HepG2 (cell line): ENCODE results near the gene STAP2. TPM values are rescaled to one million over a fixed set of nuclear protein-coding genes. Genes with fewer than 3 reads are reported as not detected.

Experiments used
- ARID2 ChIP-seq: sonication (generic); formaldehyde crosslinking; IDR thresholded peaks from 2 replicates; pipeline ENCODE4 v1.8.1; 2022; ENCODE audit warnings: mild to moderate bottlenecking, missing genetic modification reagents, borderline replicate concordance
- CREBL2 ChIP-seq: sonication (generic); formaldehyde crosslinking; IDR thresholded peaks from 2 replicates; pipeline ENCODE4 v1.8.1; 2023; ENCODE audit warnings: missing genetic modification reagents, mild to moderate bottlenecking, borderline replicate concordance
- ELF3 ChIP-seq: IDR thresholded peaks from 2 replicates; pipeline ENCODE4 v1.6.1; 2016; ENCODE audit warnings: missing genetic modification reagents, missing compliant biosample characterization
- FOXP4 ChIP-seq: sonication (generic); formaldehyde crosslinking; IDR thresholded peaks from 2 replicates; pipeline ENCODE4 v1.4.0; 2020; ENCODE audit warnings: missing genetic modification reagents
- GPBP1L1 ChIP-seq: sonication (generic); formaldehyde crosslinking; IDR thresholded peaks from 2 replicates; pipeline ENCODE4 v1.5.0; 2020; ENCODE audit warnings: mild to moderate bottlenecking, missing genetic modification reagents
- KDM2A ChIP-seq: sonication (generic); formaldehyde crosslinking; IDR thresholded peaks from 2 replicates; pipeline ENCODE4 v1.4.0; 2020; ENCODE audit warnings: low read depth, missing genetic modification reagents, borderline replicate concordance
- KDM5B ChIP-seq: sonication (generic); formaldehyde crosslinking; IDR thresholded peaks from 2 replicates; pipeline ENCODE4 v1.4.0; 2020; ENCODE audit warnings: missing genetic modification reagents, mild to moderate bottlenecking, borderline replicate concordance
- MEIS1 ChIP-seq: sonication (generic); formaldehyde crosslinking; IDR thresholded peaks from 2 replicates; pipeline ENCODE4 v1.9.0; 2021; ENCODE audit warnings: mild to moderate bottlenecking, missing genetic modification reagents, moderate library complexity, borderline replicate concordance
- NFYB ChIP-seq: sonication (generic); formaldehyde crosslinking; IDR thresholded peaks from 2 replicates; pipeline ENCODE4 v1.4.0; 2020; ENCODE audit warnings: missing genetic modification reagents
- SOX13 ChIP-seq, 3 experiments: fragments of 450-650 bp in 1 of 3; sonication (generic) in 1 of 3; formaldehyde crosslinking in 1 of 3; IDR thresholded peaks in 2 of 3; conservative IDR thresholded peaks in 1 of 3; 2 replicates each; pipeline versions ENCODE4 v1.5.0 to v1.6.1; 2016 to 2020; ENCODE audit warnings: antibody characterized with exemption in 1 of 3, mild to moderate bottlenecking in 1 of 3, missing compliant biosample characterization in 1 of 3, missing genetic modification reagents in 1 of 3, moderate library complexity in 1 of 3
- TEAD3 ChIP-seq: optimal IDR thresholded peaks from 2 replicates; pipeline ENCODE3; 2016; ENCODE audit warnings: borderline replicate concordance
- THAP8 ChIP-seq: sonication (generic); formaldehyde crosslinking; IDR thresholded peaks from 2 replicates; pipeline ENCODE4 v1.5.1; 2020; ENCODE audit warnings: missing genetic modification reagents, mild to moderate bottlenecking, borderline replicate concordance
- TSC22D2 ChIP-seq: sonication (generic); formaldehyde crosslinking; IDR thresholded peaks from 2 replicates; pipeline ENCODE4 v1.5.1; 2020; ENCODE audit warnings: missing genetic modification reagents, mild to moderate bottlenecking, borderline replicate concordance
- ZFP62 ChIP-seq: sonication (generic); formaldehyde crosslinking; IDR thresholded peaks from 2 replicates; pipeline ENCODE4 v1.4.0; 2020; ENCODE audit warnings: missing genetic modification reagents
- ZNF441 ChIP-seq: sonication (generic); formaldehyde crosslinking; IDR thresholded peaks from 2 replicates; pipeline ENCODE4 v1.7.0; 2021; ENCODE audit warnings: missing genetic modification reagents, borderline replicate concordance
- ZNF512 ChIP-seq: sonication (generic); formaldehyde crosslinking; IDR thresholded peaks from 2 replicates; pipeline ENCODE4 v1.4.0; 2020; ENCODE audit warnings: mild to moderate bottlenecking, missing genetic modification reagents
- polyA plus RNA-seq, 8 experiments: library from polyadenylated mRNA; depleted of rRNA in 3 of 8; stranded (reverse) in 7 of 8; unstranded in 1 of 8; fragments of >200 nt; fragmentation: Illumina TruSeq in 4 of 8; extraction: Trizol in 4 of 8; gene quantifications; 2 replicates each; pipeline versions ENCODE4 v1.2.1 to v1.2.3, GENCODE V29; 2011 to 2016; ENCODE audit warnings: low read depth in 4 of 8, missing spikeins in 1 of 8, mixed read lengths in 1 of 8; ENCODE audit not compliant: insufficient read depth in 1 of 8
- total RNA-seq, 5 experiments: library from RNA; depleted of rRNA; stranded (reverse); fragments of >200 nt; fragmentation: Illumina TruSeq; extraction: Trizol; gene quantifications; 2 replicates each; pipeline ENCODE4 v1.2.3, GENCODE V29; 2016; ENCODE audit warnings: low read depth in 1 of 5
- TF ChIP-seq, protein P1 (sequence below): sonication (generic); formaldehyde crosslinking; IDR thresholded peaks from 2 replicates; pipeline ENCODE4 v1.5.0; 2020; ENCODE audit warnings: mild to moderate bottlenecking, missing genetic modification reagents, borderline replicate concordance
- TF ChIP-seq, protein P2 (sequence below): IDR thresholded peaks from 2 replicates; pipeline ENCODE4 v1.6.1; 2012; ENCODE audit warnings: inconsistent platforms

Gene STAP2
- total and polyA plus RNA-seq, 2 of the 13 experiments (the other 11 are each of a cell fraction or from before 2014, with no cell fraction given), result 39.0 to 43.7 TPM

DNA sequence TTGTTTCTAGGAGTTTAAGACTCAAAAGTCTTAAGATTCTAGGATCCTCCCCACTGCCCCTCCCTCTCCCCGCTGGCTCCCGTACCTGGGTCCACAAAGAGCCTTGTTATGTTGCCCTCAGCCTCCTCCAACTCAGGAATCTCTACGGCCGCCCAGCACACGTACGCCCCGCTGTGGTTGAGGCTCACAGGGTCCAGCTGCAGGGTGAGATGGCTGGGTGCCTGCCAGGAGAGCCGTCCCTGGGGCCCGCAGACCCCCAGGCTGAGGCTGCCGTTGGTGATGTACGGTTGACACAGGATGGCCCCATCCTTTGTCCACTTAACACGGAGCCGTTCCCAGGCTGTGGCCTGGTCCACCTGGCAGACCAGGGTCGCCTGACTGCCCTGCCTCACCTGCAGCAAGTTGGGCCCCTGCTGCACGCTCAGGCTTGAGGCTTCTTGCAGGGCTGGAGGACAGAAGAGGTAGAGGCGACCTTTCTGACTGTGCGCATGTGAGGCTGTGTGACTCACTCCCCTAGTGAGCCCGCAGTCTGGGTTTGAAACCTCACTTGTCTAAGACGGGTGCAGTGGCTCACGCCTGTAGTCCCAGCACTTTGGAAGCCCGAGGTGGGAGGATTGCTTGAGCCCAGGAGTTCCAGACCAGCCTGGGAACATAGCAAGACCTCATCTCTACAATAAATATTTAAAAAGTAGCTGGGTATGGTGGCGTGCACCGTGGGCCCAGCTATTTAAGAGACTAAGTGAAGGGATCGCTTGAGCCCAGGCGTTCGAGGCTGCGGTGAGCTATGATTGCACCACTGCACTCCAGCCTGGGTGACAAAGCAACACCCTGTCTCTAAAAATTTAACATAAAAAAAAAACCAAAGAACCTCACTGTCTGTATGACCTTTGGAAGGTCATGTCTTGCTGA lies 40.5 kb downstream of the STAP2 start (continued):
- TF ChIP-seq ELF3 (CRISPR knock-in tag) (0 out of 2 replicates have a peak, but pooled peaks have one; percentile 21), KDM2A (peak; percentile 22; the same call in 1 of the 2 replicates), CREBL2 (CRISPR knock-in tag) (no peak), FOXP4 (CRISPR knock-in tag) (no peak), NFYB (CRISPR knock-in tag) (no peak), GPBP1L1 (CRISPR knock-in tag) (no peak), MEIS1 (CRISPR knock-in tag) (no peak), TEAD3 (peak; percentile 61), ZNF512 (no peak), TSC22D2 (no peak), THAP8 (CRISPR knock-in tag) (no peak), ZNF441 (CRISPR knock-in tag) (no peak), SOX13 (IDR thresholded peaks at IDR 0.05) (no peak), SOX13 (CRISPR knock-in tag; conservative IDR thresholded peaks at IDR 0.05 in 1 of 2, IDR thresholded peaks at IDR 0.05 in 1 of 2) (no peak), ZFP62 (CRISPR knock-in tag) (no peak), KDM5B (no peak; the same call in 1 of the 2 replicates), ARID2 (CRISPR knock-in tag) (no peak)
- TF ChIP-seq, protein P1, sequence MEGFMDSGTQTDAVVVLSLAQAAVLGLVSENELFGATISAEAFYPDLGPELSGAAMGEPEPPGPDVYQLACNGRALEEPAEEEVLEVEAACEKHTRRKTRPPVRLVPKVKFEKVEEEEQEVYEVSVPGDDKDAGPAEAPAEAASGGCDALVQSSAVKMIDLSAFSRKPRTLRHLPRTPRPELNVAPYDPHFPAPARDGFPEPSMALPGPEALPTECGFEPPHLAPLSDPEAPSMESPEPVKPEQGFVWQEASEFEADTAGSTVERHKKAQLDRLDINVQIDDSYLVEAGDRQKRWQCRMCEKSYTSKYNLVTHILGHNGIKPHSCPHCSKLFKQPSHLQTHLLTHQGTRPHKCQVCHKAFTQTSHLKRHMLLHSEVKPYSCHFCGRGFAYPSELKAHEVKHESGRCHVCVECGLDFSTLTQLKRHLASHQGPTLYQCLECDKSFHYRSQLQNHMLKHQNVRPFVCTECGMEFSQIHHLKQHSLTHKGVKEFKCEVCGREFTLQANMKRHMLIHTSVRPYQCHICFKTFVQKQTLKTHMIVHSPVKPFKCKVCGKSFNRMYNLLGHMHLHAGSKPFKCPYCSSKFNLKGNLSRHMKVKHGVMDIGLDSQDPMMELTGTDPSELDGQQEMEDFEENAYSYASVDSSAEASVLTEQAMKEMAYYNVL, result 0 out of 2 replicates have a peak, but pooled peaks have one; percentile 21
- TF ChIP-seq, protein P2, sequence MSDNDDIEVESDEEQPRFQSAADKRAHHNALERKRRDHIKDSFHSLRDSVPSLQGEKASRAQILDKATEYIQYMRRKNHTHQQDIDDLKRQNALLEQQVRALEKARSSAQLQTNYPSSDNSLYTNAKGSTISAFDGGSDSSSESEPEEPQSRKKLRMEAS, result 0 out of 2 replicates have a peak, but pooled peaks have one; percentile 9
